ENCODE data around the gene DMRTC1B. TPM values are rescaled to one million over a fixed set of nuclear protein-coding genes. Genes with fewer than 3 reads are reported as not detected.
"Not testable (repeated sequence)": the region's sequence is repeated elsewhere in the genome, so short reads cannot be mapped to it uniquely, and the experiment has no call there.

Gene DMRTC1B
- total RNA-seq (1 to 10 TPM in 1 of 9 donors, under 1 TPM in 4, not detected in 4; 0.28 to 1.3 (median 0.42) TPM), polyA plus RNA-seq (1 to 10 TPM in 1 of 3 donors, under 1 TPM in 2; 0.67 to 2.3 (median 0.80) TPM)
- long read RNA-seq, donor 1: 0 reads
- long read RNA-seq, donor 2, partial matches to known transcripts: 6 of 6 reads
- long read RNA-seq, donor 2, other reads (novel, unspliced or antisense): 0 of 6 reads
- long read RNA-seq, donor 3: 0 reads
- long read RNA-seq, donor 4: 0 reads
- long read RNA-seq, donor 5, partial matches to known transcripts: 0 of 1 reads
- long read RNA-seq, donor 5, other reads (novel, unspliced or antisense): 1 of 1 reads
- long read RNA-seq, donor 6: 0 reads
- long read RNA-seq, donor 7: 0 reads
- long read RNA-seq, donor 8: 0 reads
- long read RNA-seq, donor 9: 0 reads
- long read RNA-seq, donor 10: 0 reads

DNA sequence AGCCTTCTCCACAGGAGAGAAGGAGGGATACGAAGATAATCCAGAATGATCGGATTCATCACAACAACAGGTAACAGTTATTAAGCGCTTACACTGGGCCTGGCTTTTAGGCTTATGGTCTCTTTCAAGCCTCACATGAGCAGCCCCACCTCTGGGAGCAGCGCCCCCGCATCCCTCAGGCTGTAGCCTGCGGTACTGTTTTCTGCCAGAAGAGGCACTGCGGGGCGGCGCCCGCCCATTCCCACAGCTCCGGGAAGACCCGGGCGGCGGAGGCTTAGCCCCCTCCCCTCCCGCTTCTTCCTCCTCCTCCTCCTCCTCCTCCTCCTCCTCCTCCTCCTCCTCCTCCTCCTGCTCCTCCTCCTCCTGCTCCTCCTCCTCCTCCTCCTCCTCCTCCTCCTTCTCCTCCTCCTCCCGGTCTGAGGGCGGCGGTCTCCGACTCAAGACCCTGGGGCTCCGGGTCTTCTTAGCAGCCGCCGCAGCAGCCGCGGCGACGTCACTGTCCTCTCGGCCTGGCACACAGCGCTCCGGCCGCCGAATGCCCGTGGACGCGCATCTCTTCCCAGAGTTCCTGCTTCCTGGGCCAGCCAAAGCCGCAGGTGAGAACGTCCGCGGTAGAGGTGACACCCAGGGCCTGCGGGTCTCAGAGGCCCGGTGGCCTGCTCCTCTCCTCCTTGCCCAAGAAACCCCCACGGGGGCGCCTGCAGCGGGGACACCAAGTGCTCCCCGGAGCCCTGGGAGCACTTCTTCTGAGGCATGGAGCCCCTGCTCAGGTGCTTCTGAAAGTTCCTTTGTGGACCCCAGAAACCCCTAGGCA is at the start of gene DMRTC1B:
Gene DMRTC1B (plus strand): TSS at position 238 of the 814 bp plus-strand sequence. CDS start 68,246 bp downstream, outside the sequence.
- H3K9me3 ChIP-seq (replicated peaks in 1 of 3); H3K36me3 ChIP-seq (replicated peaks in 1 of 2); intact Hi-C loops (cut with DNase I); H3K27me3 ChIP-seq; DNase-seq; H3K4me1 ChIP-seq (replicated peaks in 1 of 2); H3K27ac ChIP-seq; H3K4me3 ChIP-seq: not testable (repeated sequence)
- no CpG with 5 or more reads among the region's 44 CpGs for WGBS, 4 donors

DNA sequence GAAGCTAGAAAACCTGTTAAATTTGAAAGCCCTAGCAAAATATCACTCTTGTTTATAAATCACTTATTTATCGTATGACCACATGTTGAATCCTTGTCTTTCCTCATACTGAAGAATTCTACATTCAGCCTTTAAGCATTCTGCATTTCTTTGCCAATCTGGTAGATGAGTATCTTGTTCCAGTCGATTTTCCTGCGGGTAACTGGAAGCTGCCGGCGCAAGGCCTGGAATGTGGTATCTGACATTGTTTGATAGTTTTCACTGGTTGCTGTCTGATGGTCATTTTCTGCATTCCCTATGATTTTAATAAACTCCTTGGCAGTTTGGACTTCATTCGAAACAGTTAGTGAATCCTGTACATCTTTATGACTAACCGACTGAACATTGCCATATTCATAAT is 48.8 kb upstream of the DMRTC1B start:
- Histone ChIP-seq H3K9me3 (replicated peaks in 1 of 3) (no peaks in the 10 kb centered on the region), H3K4me3 (no peak overlapping the region), H3K36me3 (replicated peaks in 1 of 2) (no peaks in the 10 kb centered on the region), H3K4me1 (replicated peaks in 1 of 2) (no peaks in the 10 kb centered on the region), H3K27ac (no peak overlapping the region), H3K27me3 (peaks cover 16% of the 10 kb centered on the region)
- no peak for DNase-seq
- intact Hi-C loops (cut with DNase I): no loop called here
- WGBS, 4 donors: 84 to 88% (median 86%) methylated on average over 7 of the region's 7 CpGs
- TF ChIP-seq, protein P1, sequence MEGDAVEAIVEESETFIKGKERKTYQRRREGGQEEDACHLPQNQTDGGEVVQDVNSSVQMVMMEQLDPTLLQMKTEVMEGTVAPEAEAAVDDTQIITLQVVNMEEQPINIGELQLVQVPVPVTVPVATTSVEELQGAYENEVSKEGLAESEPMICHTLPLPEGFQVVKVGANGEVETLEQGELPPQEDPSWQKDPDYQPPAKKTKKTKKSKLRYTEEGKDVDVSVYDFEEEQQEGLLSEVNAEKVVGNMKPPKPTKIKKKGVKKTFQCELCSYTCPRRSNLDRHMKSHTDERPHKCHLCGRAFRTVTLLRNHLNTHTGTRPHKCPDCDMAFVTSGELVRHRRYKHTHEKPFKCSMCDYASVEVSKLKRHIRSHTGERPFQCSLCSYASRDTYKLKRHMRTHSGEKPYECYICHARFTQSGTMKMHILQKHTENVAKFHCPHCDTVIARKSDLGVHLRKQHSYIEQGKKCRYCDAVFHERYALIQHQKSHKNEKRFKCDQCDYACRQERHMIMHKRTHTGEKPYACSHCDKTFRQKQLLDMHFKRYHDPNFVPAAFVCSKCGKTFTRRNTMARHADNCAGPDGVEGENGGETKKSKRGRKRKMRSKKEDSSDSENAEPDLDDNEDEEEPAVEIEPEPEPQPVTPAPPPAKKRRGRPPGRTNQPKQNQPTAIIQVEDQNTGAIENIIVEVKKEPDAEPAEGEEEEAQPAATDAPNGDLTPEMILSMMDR (IDR thresholded peaks at IDR 0.05): no peak
- TF ChIP-seq POLR2A (IDR thresholded peaks at IDR 0.05): no peak

GRCh38 chrX:72733636-72734035 is 43.1 kb upstream of the DMRTC1B start:
- H3K4me3 ChIP-seq; H3K4me1 ChIP-seq (replicated peaks in 1 of 2); H3K9me3 ChIP-seq (replicated peaks in 1 of 3); H3K36me3 ChIP-seq (replicated peaks in 1 of 2); intact Hi-C loops (cut with DNase I); H3K27ac ChIP-seq; DNase-seq: not testable (repeated sequence)
- 61 to 75% (median 67%) methylated on average over 8 of the region's 8 CpGs for WGBS, 4 donors
- H3K27me3 ChIP-seq: peaks cover 19% of the 10 kb centered on the region

DNA sequence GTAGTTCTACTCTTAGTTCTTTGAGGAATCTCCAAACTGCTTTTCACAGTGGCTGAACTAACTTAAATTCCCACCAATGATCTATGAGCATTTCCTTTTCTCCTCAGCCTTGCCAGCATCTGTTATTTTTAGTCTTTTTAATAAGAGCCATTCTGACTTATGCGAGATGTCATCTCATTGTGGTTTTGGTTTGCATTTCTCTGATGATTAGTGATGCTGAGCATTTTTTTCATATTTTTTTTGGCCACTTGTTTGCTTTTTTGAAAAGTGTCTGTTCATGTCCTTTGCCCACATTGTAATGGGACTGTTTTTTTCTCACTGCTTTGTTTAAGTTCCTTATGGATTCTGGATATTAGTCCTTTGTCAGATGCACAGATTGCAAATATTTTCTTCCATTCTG is 41.1 kb upstream of the DMRTC1B start:
- Histone ChIP-seq H3K27me3 (peaks cover 15% of the 10 kb centered on the region), H3K4me3 (no peak overlapping the region), H3K27ac (no peak overlapping the region), H3K4me1 (replicated peaks in 1 of 2) (no peaks in the 10 kb centered on the region), H3K9me3 (replicated peaks in 1 of 3) (no peaks in the 10 kb centered on the region), H3K36me3 (replicated peaks in 1 of 2) (no peaks in the 10 kb centered on the region)
- DNase-seq: no peak
- WGBS, 4 donors: 74 to 90% (median 83%) methylated on average over 1 of the region's 1 CpG
- intact Hi-C loops (cut with DNase I): no loop called here
- TF ChIP-seq, protein P1 (IDR thresholded peaks at IDR 0.05): no peak
- no peak for TF ChIP-seq POLR2A (IDR thresholded peaks at IDR 0.05)

- WGBS, 4 donors: no CpG with 5 or more reads among the region's 7 CpGs
Measured at GRCh38 chrX:72745546-72745945, 31.1 kb upstream of the DMRTC1B start.

DNA sequence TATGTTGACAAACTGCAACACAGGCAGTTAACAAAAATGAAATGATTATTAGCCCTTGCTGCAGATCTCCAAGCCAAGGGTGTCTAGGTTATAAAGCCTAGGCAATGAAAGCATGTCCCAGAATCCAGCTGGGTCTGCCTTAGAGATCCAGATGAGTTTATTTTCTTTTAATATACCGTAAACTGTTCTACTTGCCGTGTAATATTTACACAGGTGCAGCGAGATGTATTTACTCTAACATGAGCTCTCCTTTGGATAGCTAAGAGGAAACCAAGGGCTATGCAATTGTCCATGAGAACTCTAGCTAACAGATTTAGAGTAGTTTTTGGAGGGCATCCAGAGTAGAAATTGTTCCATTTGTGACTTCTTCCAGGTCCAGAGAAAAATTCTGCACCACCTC is 28.1 kb upstream of the DMRTC1B start:
- H3K9me3 ChIP-seq (replicated peaks in 1 of 3); H3K27ac ChIP-seq; H3K27me3 ChIP-seq; intact Hi-C loops (cut with DNase I); H3K4me3 ChIP-seq; H3K4me1 ChIP-seq (replicated peaks in 1 of 2); DNase-seq; H3K36me3 ChIP-seq (replicated peaks in 1 of 2): not testable (repeated sequence)
- WGBS, 4 donors: no CpG with 5 or more reads among the region's 3 CpGs

More at GRCh38 chrX:72745546-72745945, 31.1 kb upstream of the DMRTC1B start:
- DNase-seq; H3K9me3 ChIP-seq (replicated peaks in 1 of 3); H3K4me1 ChIP-seq (replicated peaks in 1 of 2); H3K4me3 ChIP-seq; H3K27ac ChIP-seq; H3K36me3 ChIP-seq (replicated peaks in 1 of 2); H3K27me3 ChIP-seq; intact Hi-C loops (cut with DNase I): not testable (repeated sequence)

GRCh38 chrX:72760454-72760853 is 16.2 kb upstream of the DMRTC1B start:
- DNase-seq; H3K4me1 ChIP-seq (replicated peaks in 1 of 2); intact Hi-C loops (cut with DNase I); H3K9me3 ChIP-seq (replicated peaks in 1 of 3); H3K4me3 ChIP-seq; H3K27me3 ChIP-seq; H3K27ac ChIP-seq; H3K36me3 ChIP-seq (replicated peaks in 1 of 2): not testable (repeated sequence)
- no CpG with 5 or more reads among the region's 9 CpGs for WGBS, 4 donors

- H3K9me3 ChIP-seq (replicated peaks in 1 of 3); H3K27ac ChIP-seq; intact Hi-C loops (cut with DNase I); H3K36me3 ChIP-seq (replicated peaks in 1 of 2); DNase-seq; H3K27me3 ChIP-seq; H3K4me1 ChIP-seq (replicated peaks in 1 of 2); H3K4me3 ChIP-seq: not testable (repeated sequence)
- WGBS, 4 donors: no CpG with 5 or more reads among the region's 15 CpGs
Measured at GRCh38 chrX:72777467-72777790, 739 bp downstream of the DMRTC1B start.

- H3K4me3 ChIP-seq; H3K9me3 ChIP-seq (replicated peaks in 1 of 3); intact Hi-C loops (cut with DNase I); H3K4me1 ChIP-seq (replicated peaks in 1 of 2); H3K27me3 ChIP-seq; DNase-seq; H3K36me3 ChIP-seq (replicated peaks in 1 of 2); H3K27ac ChIP-seq: not testable (repeated sequence)
- WGBS, 4 donors: no CpG with 5 or more reads among the region's 6 CpGs
Measured at GRCh38 chrX:72778146-72778545, 1.5 kb downstream of the DMRTC1B start.
